OCI-LY3 (cell line): Measurements from ENCODE around the gene IRS2.

Source experiments
- H2AFZ ChIP-seq: fragments of 200-600, 300-600 bp; shearing (Covaris generic); 2 replicates; pipeline ENCODE4 v1.6.0; 2014; ENCODE audit warnings: antibody characterized with exemption, low read depth, low read length
- H3K27ac ChIP-seq: fragments of 200-600, 300-600 bp; sonication (generic); 2 replicates; pipeline ENCODE4 v1.5.1; 2014; ENCODE audit warnings: mild to moderate bottlenecking, low read length, moderate library complexity, mixed read lengths
- H3K27me3 ChIP-seq: fragments of 200-600, 300-600 bp; sonication (generic); 2 replicates; pipeline ENCODE4 v1.6.1; 2014; ENCODE audit warnings: low read depth, low read length, mixed read lengths
- H3K36me3 ChIP-seq: fragments of 200-600, 300-600 bp; sonication (generic); replicated peaks from 2 replicates; pipeline ENCODE3; 2014; ENCODE audit warnings: low read depth, low read length, mixed read lengths
- H3K4me1 ChIP-seq: fragments of 300-600, 200-600 bp; sonication (generic); 2 replicates; pipeline ENCODE4 v1.6.1; 2014; ENCODE audit warnings: low read length, mixed read lengths
- H3K4me2 ChIP-seq: fragments of 200-600, 300-600 bp; sonication (generic); 2 replicates; pipeline ENCODE4 v1.6.1; 2014; ENCODE audit warnings: low read length, mixed read lengths
- H3K4me3 ChIP-seq: fragments of 300-600, 200-600 bp; sonication (generic); 2 replicates; pipeline ENCODE4 v1.5.1; 2014; ENCODE audit warnings: antibody characterized with exemption, mild to moderate bottlenecking, low read length, moderate library complexity
- H3K79me2 ChIP-seq: fragments of 300-600, 200-600 bp; shearing (Covaris generic); 2 replicates; pipeline ENCODE4 v1.6.1; 2014; ENCODE audit warnings: mild to moderate bottlenecking, low read length, mixed read lengths
- H3K9ac ChIP-seq: fragments of 300-600, 200-600 bp; shearing (Covaris generic); 2 replicates; pipeline ENCODE4 v1.6.0; 2014; ENCODE audit warnings: mild to moderate bottlenecking, low read length, moderate library complexity
- H3K9me3 ChIP-seq: fragments of 200-600, 300-600 bp; shearing (Covaris generic); 2 replicates; pipeline ENCODE4 v1.6.1; 2014; ENCODE audit warnings: low read length, mixed read lengths; ENCODE audit not compliant: insufficient read depth
- H4K20me1 ChIP-seq: fragments of 200-600, 300-600 bp; sonication (generic); 2 replicates; pipeline ENCODE4 v1.6.1; 2016; ENCODE audit warnings: low read length, mixed read lengths; ENCODE audit not compliant: insufficient read depth
- EZH2phosphoT487 ChIP-seq: fragments of 200-600 bp; shearing (Covaris generic); IDR thresholded peaks from 2 replicates; pipeline ENCODE4 v1.6.1; 2018; ENCODE audit warnings: antibody characterized with exemption, mixed run types, low read depth
- TF ChIP-seq, protein P1 (sequence below): fragments of 200-600, 300-600 bp; sonication (generic); IDR thresholded peaks from 2 replicates; pipeline ENCODE4 v1.5.1; 2014; ENCODE audit warnings: antibody characterized with exemption, low read length, low read depth

The IRS2 gene

GRCh38 chr13:109770436-109770835 is 15.9 kb downstream of the IRS2 start:
- no peaks in the 10 kb centered on the region for H3K9me3 ChIP-seq
- H3K4me1 ChIP-seq, result no peaks in the 10 kb centered on the region
- H3K4me2 ChIP-seq, result no peak overlapping the region
- H2AFZ ChIP-seq, result no peak overlapping the region
- H3K27me3 ChIP-seq, result no peaks in the 10 kb centered on the region
- H4K20me1 ChIP-seq, result no peaks in the 10 kb centered on the region
- no peaks in the 10 kb centered on the region for H3K79me2 ChIP-seq
- no peak overlapping the region for H3K27ac ChIP-seq
- TF ChIP-seq, protein P1, sequence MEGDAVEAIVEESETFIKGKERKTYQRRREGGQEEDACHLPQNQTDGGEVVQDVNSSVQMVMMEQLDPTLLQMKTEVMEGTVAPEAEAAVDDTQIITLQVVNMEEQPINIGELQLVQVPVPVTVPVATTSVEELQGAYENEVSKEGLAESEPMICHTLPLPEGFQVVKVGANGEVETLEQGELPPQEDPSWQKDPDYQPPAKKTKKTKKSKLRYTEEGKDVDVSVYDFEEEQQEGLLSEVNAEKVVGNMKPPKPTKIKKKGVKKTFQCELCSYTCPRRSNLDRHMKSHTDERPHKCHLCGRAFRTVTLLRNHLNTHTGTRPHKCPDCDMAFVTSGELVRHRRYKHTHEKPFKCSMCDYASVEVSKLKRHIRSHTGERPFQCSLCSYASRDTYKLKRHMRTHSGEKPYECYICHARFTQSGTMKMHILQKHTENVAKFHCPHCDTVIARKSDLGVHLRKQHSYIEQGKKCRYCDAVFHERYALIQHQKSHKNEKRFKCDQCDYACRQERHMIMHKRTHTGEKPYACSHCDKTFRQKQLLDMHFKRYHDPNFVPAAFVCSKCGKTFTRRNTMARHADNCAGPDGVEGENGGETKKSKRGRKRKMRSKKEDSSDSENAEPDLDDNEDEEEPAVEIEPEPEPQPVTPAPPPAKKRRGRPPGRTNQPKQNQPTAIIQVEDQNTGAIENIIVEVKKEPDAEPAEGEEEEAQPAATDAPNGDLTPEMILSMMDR, result no peak
- no peak for TF ChIP-seq EZH2phosphoT487
- no peaks in the 10 kb centered on the region for H3K36me3 ChIP-seq
- H3K4me3 ChIP-seq, result no peak overlapping the region
- no peak overlapping the region for H3K9ac ChIP-seq

DNA sequence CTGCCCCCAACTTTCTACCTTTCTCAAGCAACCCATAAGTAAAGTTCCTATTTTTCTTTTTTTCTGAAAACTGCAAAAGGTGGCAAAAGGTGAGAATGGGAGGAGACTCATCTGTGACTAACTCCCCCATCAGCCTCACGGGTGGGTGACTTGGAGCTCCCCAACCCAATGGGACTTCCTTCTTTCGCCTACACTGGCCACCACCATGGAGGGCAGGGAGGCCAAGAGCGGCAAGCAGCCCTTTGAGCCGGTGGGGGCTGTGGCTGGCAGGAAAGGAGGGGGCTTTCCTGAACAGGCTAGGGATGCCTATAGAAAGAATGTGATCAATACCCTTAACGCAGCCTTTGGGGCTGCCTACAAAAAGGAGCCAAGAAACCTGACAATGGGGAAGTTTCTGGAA is 16.5 kb downstream of the IRS2 start:
- Histone ChIP-seq H3K79me2 (no peaks in the 10 kb centered on the region), H3K9ac (no peak overlapping the region), H3K4me3 (no peak overlapping the region), H3K27ac (no peak overlapping the region), H2AFZ (no peak overlapping the region), H3K9me3 (no peaks in the 10 kb centered on the region), H3K27me3 (no peaks in the 10 kb centered on the region), H3K36me3 (no peaks in the 10 kb centered on the region), H3K4me1 (no peaks in the 10 kb centered on the region), H3K4me2 (no peak overlapping the region), H4K20me1 (no peaks in the 10 kb centered on the region)
- TF ChIP-seq, protein P1, result no peak
- no peak for TF ChIP-seq EZH2phosphoT487

DNA sequence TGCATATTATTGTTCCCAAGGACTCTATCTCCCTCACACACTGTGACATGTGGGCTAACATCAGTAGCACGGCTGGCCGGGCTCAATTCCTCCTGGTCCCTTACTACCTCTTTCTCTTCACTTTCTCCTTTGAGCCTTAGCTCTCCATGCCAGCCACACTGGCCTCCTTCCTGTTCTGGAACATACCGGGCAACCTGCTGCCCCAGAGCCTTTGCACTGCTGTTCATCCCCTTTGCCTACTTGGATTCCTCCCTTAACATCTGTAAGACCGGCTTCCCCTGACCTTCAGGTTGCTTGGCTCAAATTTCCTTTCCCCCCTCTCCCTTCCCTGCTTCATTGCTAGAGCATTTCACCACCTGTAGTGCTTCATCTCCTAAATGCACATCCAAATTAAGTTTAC is 17.1 kb downstream of the IRS2 start:
- Histone ChIP-seq H3K79me2 (no peaks in the 10 kb centered on the region), H3K9ac (no peak overlapping the region), H3K4me1 (no peaks in the 10 kb centered on the region), H4K20me1 (no peaks in the 10 kb centered on the region), H3K36me3 (no peaks in the 10 kb centered on the region), H3K9me3 (no peaks in the 10 kb centered on the region), H3K4me3 (no peak overlapping the region), H2AFZ (no peak overlapping the region), H3K27ac (no peak overlapping the region), H3K4me2 (no peak overlapping the region), H3K27me3 (no peaks in the 10 kb centered on the region)
- TF ChIP-seq, protein P1, result no peak
- TF ChIP-seq EZH2phosphoT487, result no peak

- no peak overlapping the region for H2AFZ ChIP-seq
- TF ChIP-seq EZH2phosphoT487, result no peak
- TF ChIP-seq, protein P1, result no peak
- H4K20me1 ChIP-seq, result no peaks in the 10 kb centered on the region
- no peak overlapping the region for H3K4me3 ChIP-seq
- H3K4me2 ChIP-seq, result no peak overlapping the region
- H3K79me2 ChIP-seq, result no peaks in the 10 kb centered on the region
- no peak overlapping the region for H3K9ac ChIP-seq
- H3K36me3 ChIP-seq, result no peaks in the 10 kb centered on the region
- H3K4me1 ChIP-seq, result no peaks in the 10 kb centered on the region
- H3K27me3 ChIP-seq, result no peaks in the 10 kb centered on the region
- H3K27ac ChIP-seq, result no peak overlapping the region
- no peaks in the 10 kb centered on the region for H3K9me3 ChIP-seq
Observed at GRCh38 chr13:109768616-109769015, 17.8 kb downstream of the IRS2 start.
